Right lobe of liver (tissue), 6 donors: ENCODE measurements around the gene PIRT. TPM values are rescaled to one million over a fixed set of nuclear protein-coding genes. Genes with fewer than 3 reads are reported as not detected.

Experiments
- ATAC-seq, 4 donors: fragments of 200-7000 bp; cut with Tn5 transposase; one replicate each; pipeline ENCODE4 v1.9.1; 2020; ENCODE audit warnings: mild to moderate bottlenecking in 4 of 4, moderate library complexity in 4 of 4
- DNase-seq, 3 donors: peaks; one replicate each; pipeline ENCODE4 v3.0.0-alpha.2; 2020
- H3K27ac ChIP-seq, 3 donors: fragments of 200-600 bp; one replicate each; pipeline ENCODE4 v1.8.0; 2022
- H3K27me3 ChIP-seq, 2 donors: fragments of 200-600 bp; one replicate each; pipeline ENCODE4 v1.8.0; 2022
- H3K36me3 ChIP-seq, 4 donors: fragments of 200-600 bp; sonication (generic) in 1 of 4; one replicate each; pipeline versions ENCODE4 v1.5.1 to v1.8.0; 2017 to 2022; ENCODE audit warnings: control low read depth in 1 of 4
- H3K4me1 ChIP-seq, 4 donors: fragments of 200-600 bp; sonication (generic) in 1 of 4; one replicate each; pipeline versions ENCODE4 v1.5.1 to v1.8.0; 2017 to 2022; ENCODE audit warnings: control low read depth in 1 of 4
- H3K4me3 ChIP-seq, 3 donors: fragments of 200-600 bp; one replicate each; pipeline ENCODE4 v1.8.0; 2022
- H3K9me3 ChIP-seq, 4 donors: fragments of 200-600 bp; sonication (generic) in 1 of 4; one replicate each; pipeline versions ENCODE4 v1.5.1 to v1.8.0; 2017 to 2022; ENCODE audit warnings: control low read depth in 1 of 4
- CTCF ChIP-seq, 4 donors: fragments of 200-600 bp in 3 of 4; fragments of 450-650 bp in 1 of 4; IDR thresholded peaks; one replicate each; pipeline versions ENCODE4 v1.5.1 to v1.8.0; 2016 to 2022; ENCODE audit warnings: antibody characterized with exemption in 4 of 4, mild to moderate bottlenecking in 2 of 4
- POLR2A ChIP-seq: fragments of 450-650 bp; IDR thresholded peaks from one replicate; pipeline ENCODE4 v1.6.1; 2017; ENCODE audit warnings: antibody characterized with exemption, mild to moderate bottlenecking
- WGBS: methylation state at CpG from one replicate; pipeline ENCODE4 v1.1.6; 2018; ENCODE audit warnings: low coverage, low lambda C conversion rate; ENCODE audit not compliant: insufficient coverage; ENCODE audit errors: missing lambda C conversion rate; 5-methylcytosine and 5-hydroxymethylcytosine counted together
- intact Hi-C, 2 donors: fragments of 100-400 bp; cut with DNase I; formaldehyde crosslinking; loops; one replicate each; pipeline versions ENCODE4 v1.11.2 to v1.14.1; 2022
- total RNA-seq, 6 experiments: library from RNA; depleted of rRNA in 2 of 6; stranded (reverse); fragments of >200 nt in 2 of 6; fragmentation: NEBNext Ultra II Directional in 3 of 6; extraction: Animal tissue kit (Norgen Biotek cat#: 25700) in 3 of 6; gene quantifications; one replicate each; pipeline versions ENCODE4 v1.1.0 to v1.2.4, GENCODE V29; 2016 to 2023
- donor health status: DM: no; HTN: yes; CAD: no.
- donor health status: DM: no; HTN: no; CAD: no.
- donor health status: DM: no; HTN: no; CAD: no.
- donor health status: DM: no; HTN: yes; CAD: no.
- donor health status: DM: no; HTN: yes; CAD: no.

The PIRT gene
- total RNA-seq, 6 experiments from 2014 or later, result not detected

GRCh38 chr17:10797476-10798328 lies 40.2 kb downstream of the PIRT start:
- no peak for TF ChIP-seq POLR2A
- TF ChIP-seq CTCF (IDR thresholded peaks at IDR 0.05), result no peak
- Histone ChIP-seq H3K4me3 (no peak overlapping the region), H3K27ac (peak overlapping the region; percentile 8 to 44 (median 23)), H3K4me1 (peaks cover 0 to 24% (median 16%) of the 10 kb centered on the region in 4 donors), H3K9me3 (no peaks in the 10 kb centered on the region), H3K36me3 (no peaks in the 10 kb centered on the region), H3K27me3 (no peaks in the 10 kb centered on the region)
- ATAC-seq (peak; percentile 23 to 65 (median 56)), DNase-seq (no peak)
- WGBS, result 60% methylated on average over 11 of the region's 11 CpGs
- intact Hi-C loops, result no loop called here

- ATAC-seq (no peak), DNase-seq (no peak)
- WGBS, result 43% methylated on average over 4 of the region's 4 CpGs
- H3K27me3 ChIP-seq, result no peaks in the 10 kb centered on the region
- H3K36me3 ChIP-seq, result no peaks in the 10 kb centered on the region
- intact Hi-C loops, result no loop called here
- H3K4me3 ChIP-seq, result no peak overlapping the region
- H3K27ac ChIP-seq, result no peak overlapping the region
- peaks cover 0 to 29% (median 11%) of the 10 kb centered on the region in 4 donors for H3K4me1 ChIP-seq
- no peaks in the 10 kb centered on the region for H3K9me3 ChIP-seq
- TF ChIP-seq POLR2A, result no peak
- no peak for TF ChIP-seq CTCF (IDR thresholded peaks at IDR 0.05)
Measured at GRCh38 chr17:10793816-10794215, 44.1 kb downstream of the PIRT start.

GRCh38 chr17:10793256-10793655 lies 44.6 kb downstream of the PIRT start:
- H3K4me3 ChIP-seq, result no peak overlapping the region
- H3K4me1 ChIP-seq, result peaks cover 0 to 23% (median 7%) of the 10 kb centered on the region in 4 donors
- DNase-seq (no peak), ATAC-seq (no peak)
- 83% methylated on average over 7 of the region's 7 CpGs for WGBS
- H3K9me3 ChIP-seq, result no peaks in the 10 kb centered on the region
- H3K27me3 ChIP-seq, result no peaks in the 10 kb centered on the region
- intact Hi-C loops, result no loop called here
- TF ChIP-seq CTCF (IDR thresholded peaks at IDR 0.05) (no peak), POLR2A (no peak)
- no peaks in the 10 kb centered on the region for H3K36me3 ChIP-seq
- no peak overlapping the region for H3K27ac ChIP-seq

GRCh38 chr17:10792151-10792550 lies 45.7 kb downstream of the PIRT start:
- intact Hi-C loops, result no loop called here
- H3K4me1 ChIP-seq, result peaks cover 0 to 14% (median 0%) of the 10 kb centered on the region in 4 donors
- 0% methylated on average over 1 of the region's 8 CpGs for WGBS
- DNase-seq (no peak), ATAC-seq (no peak)
- no peak overlapping the region for H3K4me3 ChIP-seq
- H3K9me3 ChIP-seq, result no peaks in the 10 kb centered on the region
- no peak overlapping the region for H3K27ac ChIP-seq
- H3K36me3 ChIP-seq, result no peaks in the 10 kb centered on the region
- no peaks in the 10 kb centered on the region for H3K27me3 ChIP-seq
- TF ChIP-seq POLR2A (no peak), CTCF (IDR thresholded peaks at IDR 0.05) (no peak)
